Gastrocnemius medialis (tissue), 4 donors: ENCODE results near the gene RTTN. TPM values are rescaled to one million over a fixed set of nuclear protein-coding genes. Genes with fewer than 3 reads are reported as not detected.

Experiments
- ATAC-seq, 2 donors: fragments of 150-250 bp; one replicate each; pipeline ENCODE4 v1.9.1; 2016
- DNase-seq, 2 donors: peaks; one replicate each; pipeline ENCODE4 v3.0.0-alpha.2; 2019
- H3K27ac ChIP-seq, 4 donors: fragments of 200-600 bp; sonication (generic); 1 replicate in 1 of 4; 2 replicates in 3 of 4; pipeline ENCODE4 v1.5.1; 2016 to 2018; ENCODE audit warnings: mild to moderate bottlenecking in 2 of 4, moderate library complexity in 1 of 4
- H3K27me3 ChIP-seq, 3 donors: fragments of 200-600 bp; sonication (generic) in 2 of 3; 1 replicate in 1 of 3; 2 replicates in 2 of 3; pipeline versions ENCODE4 v1.5.1 to v1.6.0; 2016 to 2019; ENCODE audit warnings: mild to moderate bottlenecking in 1 of 3, moderate library complexity in 1 of 3
- H3K36me3 ChIP-seq, 2 donors: fragments of 200-600 bp; sonication (generic) in 1 of 2; one replicate each; pipeline ENCODE4 v1.5.1; 2017 to 2018
- H3K4me1 ChIP-seq, 2 donors: fragments of 200-600 bp; sonication (generic) in 1 of 2; one replicate each; pipeline ENCODE4 v1.5.1; 2016 to 2017; ENCODE audit warnings: mild to moderate bottlenecking in 2 of 2
- H3K4me3 ChIP-seq, 4 donors: fragments of 200-600 bp; sonication (generic) in 3 of 4; 1 replicate in 1 of 4; 2 replicates in 3 of 4; pipeline ENCODE4 v1.5.1; 2016 to 2019; ENCODE audit warnings: mild to moderate bottlenecking in 2 of 4
- H3K9me3 ChIP-seq, 3 donors: fragments of 200-600 bp; sonication (generic) in 2 of 3; 1 replicate in 1 of 3; 2 replicates in 2 of 3; pipeline ENCODE4 v1.5.1; 2016 to 2019
- CTCF ChIP-seq, 5 experiments: fragments of 450-650 bp in 3 of 5; fragments of 200-600 bp in 2 of 5; sonication (generic) in 2 of 5; IDR thresholded peaks in 4 of 5; conservative IDR thresholded peaks in 1 of 5; 1 replicate in 4 of 5; 2 replicates in 1 of 5; pipeline ENCODE4 v1.5.1; 2016 to 2019; ENCODE audit warnings: antibody characterized with exemption in 5 of 5, mild to moderate bottlenecking in 3 of 5, moderate library complexity in 3 of 5
- POLR2A ChIP-seq, 2 donors: fragments of 450-650 bp; IDR thresholded peaks; one replicate each; pipeline ENCODE4 v1.6.1; 2017; ENCODE audit warnings: antibody characterized with exemption in 2 of 2, mild to moderate bottlenecking in 2 of 2, moderate library complexity in 2 of 2
- in situ Hi-C, 4 donors: fragments of 200-750 bp; cut with MboI; loops; one replicate each; pipeline versions ENCODE4 v1.15.0 to v1.8.0; 2017; ENCODE audit warnings: low sequenced_read_pairs in 4 of 4
- intact Hi-C: fragments of 100-400 bp; cut with DNase I; formaldehyde crosslinking; loops from one replicate; pipeline ENCODE4 v1.15.1; 2023; ENCODE audit warnings: low total_unique reads
- total RNA-seq, 4 donors: library from RNA; depleted of rRNA; stranded (reverse); fragments of >200 nt; gene quantifications; one replicate each; pipeline versions ENCODE4 v1.1.0 to v1.2.3, GENCODE V29; 2016

The RTTN gene
- total RNA-seq, 4 donors from 2014 or later: 3.2 to 9.7 (median 4.9) TPM

- Histone ChIP-seq H3K4me3 (no peak overlapping the region), H3K36me3 (no peaks in the 10 kb centered on the region), H3K27me3 (no peaks in the 10 kb centered on the region), H3K4me1 (peaks cover 11 to 12% of the 10 kb centered on the region in 2 donors), H3K9me3 (no peaks in the 10 kb centered on the region), H3K27ac (no peak overlapping the region)
- intact Hi-C loops (no loop called here), in situ Hi-C loops (no loop called here)
- ATAC-seq (no peak), DNase-seq (no peak)
- TF ChIP-seq CTCF (IDR thresholded peaks at IDR 0.05 in 4 of 5, conservative IDR thresholded peaks at IDR 0.05 in 1 of 5) (no peak), POLR2A (IDR thresholded peaks at IDR 0.05) (no peak)
Measured at GRCh38 chr18:70216788-70217187, 11.3 kb upstream of the RTTN start.

GRCh38 chr18:70207181-70207580 is 1.7 kb upstream of the RTTN start:
- Histone ChIP-seq H3K27me3 (no peaks in the 10 kb centered on the region), H3K9me3 (no peaks in the 10 kb centered on the region), H3K36me3 (no peaks in the 10 kb centered on the region), H3K27ac (no peak overlapping the region), H3K4me1 (peaks cover 10 to 18% of the 10 kb centered on the region in 2 donors), H3K4me3 (no peak overlapping the region)
- ATAC-seq (no peak), DNase-seq (no peak)
- in situ Hi-C loops (loop anchor here in 1 of 4 donors (10.0 kb wide), 1 partner anchor 78 kb away; the partner anchor contains the start of gene SOCS6), intact Hi-C loops (loop anchor here (5.0 to 10.0 kb wide), 3 partner anchors 80 to 1492 kb away; partner anchors contain the start of genes SOCS6 and TMX3)
- TF ChIP-seq POLR2A (IDR thresholded peaks at IDR 0.05): no peak
- TF ChIP-seq CTCF (IDR thresholded peaks at IDR 0.05 in 4 of 5, conservative IDR thresholded peaks at IDR 0.05 in 1 of 5): no peak

- intact Hi-C loops (loop anchor here (10.0 kb wide), 1 partner anchor 1485 kb away; the partner anchor contains the start of gene TMX3), in situ Hi-C loops (loop anchor here in 1 of 4 donors (10.0 kb wide), 1 partner anchor 85 kb away; the partner anchor contains the start of gene SOCS6)
Measured at GRCh38 chr18:70200286-70200685, 5.2 kb downstream of the RTTN start.

GRCh38 chr18:70197844-70198243 is 7.6 kb downstream of the RTTN start:
- no peak overlapping the region for H3K27ac ChIP-seq
- no peaks in the 10 kb centered on the region for H3K4me1 ChIP-seq
- no peaks in the 10 kb centered on the region for H3K27me3 ChIP-seq
- in situ Hi-C loops: loop anchor here (5.0 to 10.0 kb wide), 3 partner anchors 234 to 244 kb away; no protein-coding TSS in a partner anchor
- no peak overlapping the region for H3K4me3 ChIP-seq
- ATAC-seq (no peak), DNase-seq (no peak)
- peaks cover 0 to 24% of the 10 kb centered on the region in 2 donors for H3K36me3 ChIP-seq
- TF ChIP-seq CTCF (IDR thresholded peaks at IDR 0.05 in 4 of 5, conservative IDR thresholded peaks at IDR 0.05 in 1 of 5): no peak
- no peak for TF ChIP-seq POLR2A (IDR thresholded peaks at IDR 0.05)
- H3K9me3 ChIP-seq: no peaks in the 10 kb centered on the region
- intact Hi-C loops: loop anchor here (2.0 kb wide), 1 partner anchor 257 kb away; no protein-coding TSS in a partner anchor

More at GRCh38 chr18:70200286-70200685, 5.2 kb downstream of the RTTN start:
- ATAC-seq (no peak), DNase-seq (no peak)
- Histone ChIP-seq H3K27ac (no peak overlapping the region), H3K4me1 (peaks cover 10 to 11% of the 10 kb centered on the region in 2 donors), H3K4me3 (no peak overlapping the region), H3K36me3 (peaks cover 0 to 24% of the 10 kb centered on the region in 2 donors), H3K27me3 (no peaks in the 10 kb centered on the region), H3K9me3 (no peaks in the 10 kb centered on the region)
- TF ChIP-seq CTCF (IDR thresholded peaks at IDR 0.05 in 4 of 5, conservative IDR thresholded peaks at IDR 0.05 in 1 of 5) (no peak), POLR2A (IDR thresholded peaks at IDR 0.05) (no peak)
